ENCODE data around the gene MAPK9.

MAPK9 gene

DNA sequence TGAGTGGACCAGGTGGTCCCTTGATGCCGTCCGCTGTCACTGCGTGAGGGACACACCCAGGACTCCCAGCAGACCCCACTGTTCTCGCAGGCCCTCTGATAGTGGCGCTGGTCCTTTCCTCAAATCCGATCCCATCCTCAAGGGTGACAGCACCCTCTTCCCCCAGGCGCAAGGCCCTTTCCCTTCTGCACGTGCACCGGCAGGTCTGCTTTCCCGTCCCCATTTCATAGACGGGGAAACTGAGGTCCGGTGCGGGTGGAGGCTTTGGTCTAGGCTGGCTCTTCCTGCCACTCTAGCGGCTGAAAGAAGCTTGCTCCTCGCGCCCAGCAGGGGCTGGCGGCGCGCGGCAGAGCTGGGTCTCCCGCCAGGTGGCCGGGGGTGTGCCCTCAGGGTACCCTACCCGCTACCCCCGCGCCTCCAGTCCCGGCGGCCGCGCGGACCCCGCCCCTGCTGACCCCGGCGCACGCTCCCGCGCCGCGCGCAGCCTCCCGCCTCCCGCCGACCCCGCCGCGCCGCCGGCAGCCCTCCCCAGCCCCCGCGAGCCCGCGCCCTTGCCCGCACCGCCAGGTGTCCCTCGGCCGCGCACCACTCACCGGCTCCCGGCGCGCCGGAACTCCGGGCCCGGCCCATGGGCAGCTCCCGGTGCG lies 83.3 kb downstream of the MAPK9 start:
- Histone ChIP-seq H3K27ac (no peak overlapping the region), H3K4me3 (peak overlapping the region; percentile 27 to 43), H3K27me3 (peaks cover 0 to 55% of the 10 kb centered on the region in 2 donors), H3K4me1 (peaks cover 0 to 24% (median 5%) of the 10 kb centered on the region in 4 donors), H3K9me3 (no peaks in the 10 kb centered on the region), H3K36me3 (no peaks in the 10 kb centered on the region)
- intact Hi-C loops (cut with DNase I; ENCODE audit: low total_unique reads), result no loop called here
- no peak for DNase-seq
- TF ChIP-seq, protein P1, sequence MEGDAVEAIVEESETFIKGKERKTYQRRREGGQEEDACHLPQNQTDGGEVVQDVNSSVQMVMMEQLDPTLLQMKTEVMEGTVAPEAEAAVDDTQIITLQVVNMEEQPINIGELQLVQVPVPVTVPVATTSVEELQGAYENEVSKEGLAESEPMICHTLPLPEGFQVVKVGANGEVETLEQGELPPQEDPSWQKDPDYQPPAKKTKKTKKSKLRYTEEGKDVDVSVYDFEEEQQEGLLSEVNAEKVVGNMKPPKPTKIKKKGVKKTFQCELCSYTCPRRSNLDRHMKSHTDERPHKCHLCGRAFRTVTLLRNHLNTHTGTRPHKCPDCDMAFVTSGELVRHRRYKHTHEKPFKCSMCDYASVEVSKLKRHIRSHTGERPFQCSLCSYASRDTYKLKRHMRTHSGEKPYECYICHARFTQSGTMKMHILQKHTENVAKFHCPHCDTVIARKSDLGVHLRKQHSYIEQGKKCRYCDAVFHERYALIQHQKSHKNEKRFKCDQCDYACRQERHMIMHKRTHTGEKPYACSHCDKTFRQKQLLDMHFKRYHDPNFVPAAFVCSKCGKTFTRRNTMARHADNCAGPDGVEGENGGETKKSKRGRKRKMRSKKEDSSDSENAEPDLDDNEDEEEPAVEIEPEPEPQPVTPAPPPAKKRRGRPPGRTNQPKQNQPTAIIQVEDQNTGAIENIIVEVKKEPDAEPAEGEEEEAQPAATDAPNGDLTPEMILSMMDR (IDR thresholded peaks at IDR 0.05), result no peak

DNA sequence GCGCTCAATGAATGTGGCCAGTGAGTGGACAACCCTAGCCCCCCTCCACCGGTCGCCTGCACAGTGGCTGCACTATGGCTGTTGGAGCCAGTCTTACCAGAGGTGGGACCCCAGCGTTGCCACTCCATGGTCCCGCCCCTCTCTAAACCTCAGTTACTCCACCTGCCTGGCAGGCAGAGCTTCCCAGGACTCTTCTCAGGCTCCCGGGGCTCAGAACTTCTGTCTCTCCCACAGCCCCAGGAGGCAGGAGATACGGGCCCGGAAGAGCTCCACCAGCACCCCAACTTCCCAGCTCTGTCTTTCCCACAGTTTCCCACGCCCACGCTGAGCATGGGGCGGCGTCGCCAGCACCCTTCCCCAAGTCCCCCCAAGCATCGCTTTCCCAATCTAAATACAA lies 83.8 kb downstream of the MAPK9 start:
- Histone ChIP-seq H3K9me3 (no peaks in the 10 kb centered on the region), H3K36me3 (no peaks in the 10 kb centered on the region), H3K27ac (no peak overlapping the region), H3K4me1 (peaks cover 0 to 23% (median 5%) of the 10 kb centered on the region in 4 donors), H3K27me3 (peaks cover 0 to 55% of the 10 kb centered on the region in 2 donors), H3K4me3 (no peak overlapping the region)
- DNase-seq, result no peak
- intact Hi-C loops (cut with DNase I; ENCODE audit: low total_unique reads), result no loop called here
- TF ChIP-seq, protein P1 (IDR thresholded peaks at IDR 0.05), result no peak

DNA sequence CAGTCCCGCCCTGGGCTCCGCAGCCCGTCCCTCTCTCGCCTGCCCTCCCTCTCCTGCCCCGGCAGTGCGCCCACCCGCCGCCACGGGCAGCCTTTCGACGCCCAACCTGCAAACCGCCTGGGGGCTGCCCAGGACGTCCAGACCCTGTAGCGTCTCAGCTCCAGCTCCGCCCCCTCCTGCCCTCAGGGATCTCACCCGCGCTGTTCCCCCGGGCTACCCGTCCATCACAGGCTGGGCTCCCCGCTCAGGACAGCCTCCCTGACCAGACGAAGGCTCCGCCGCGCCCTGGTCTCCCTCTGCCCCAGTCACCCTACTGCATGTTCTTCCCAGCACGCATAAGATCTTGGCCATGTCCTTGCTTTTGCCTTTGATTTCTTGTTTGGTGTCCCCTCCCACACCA lies 84.3 kb downstream of the MAPK9 start:
- no peak overlapping the region for H3K4me3 ChIP-seq
- no peak overlapping the region for H3K27ac ChIP-seq
- intact Hi-C loops (cut with DNase I; ENCODE audit: low total_unique reads), result no loop called here

DNA sequence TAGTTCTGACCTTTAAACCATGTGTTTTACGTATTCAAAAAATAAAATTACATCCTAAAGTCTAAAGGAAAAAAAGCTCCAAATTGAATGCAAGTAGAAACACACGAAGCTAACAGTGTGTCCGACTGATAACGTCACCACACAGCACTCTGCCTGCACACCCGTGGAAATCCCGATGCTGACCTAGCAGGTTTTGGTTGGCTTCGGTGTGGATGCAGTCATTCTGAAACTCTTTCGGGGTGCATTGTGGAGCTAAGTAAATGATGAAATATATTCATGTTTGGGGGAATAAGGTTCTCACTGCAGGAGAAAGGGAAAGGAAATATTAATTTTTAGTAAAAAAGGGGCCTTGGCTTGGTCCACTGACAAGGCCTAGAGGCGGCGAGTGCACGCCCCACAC lies 84.9 kb downstream of the MAPK9 start:
- intact Hi-C loops (cut with DNase I; ENCODE audit: low total_unique reads), result no loop called here
- TF ChIP-seq, protein P1 (IDR thresholded peaks at IDR 0.05), result no peak
- no peak overlapping the region for H3K27ac ChIP-seq
- H3K4me1 ChIP-seq, result peaks cover 0 to 16% (median 5%) of the 10 kb centered on the region in 4 donors
- H3K36me3 ChIP-seq, result no peaks in the 10 kb centered on the region
- no peaks in the 10 kb centered on the region for H3K9me3 ChIP-seq
- H3K4me3 ChIP-seq, result no peak overlapping the region
- H3K27me3 ChIP-seq, result peaks cover 0 to 46% of the 10 kb centered on the region in 2 donors
- no peak for DNase-seq

More for the DNA sequence above, 84.3 kb downstream of the MAPK9 start:
- H3K4me1 ChIP-seq, result peaks cover 0 to 19% (median 5%) of the 10 kb centered on the region in 4 donors
- no peak for DNase-seq
- TF ChIP-seq, protein P1 (IDR thresholded peaks at IDR 0.05), result no peak
- H3K36me3 ChIP-seq, result no peaks in the 10 kb centered on the region
- H3K27me3 ChIP-seq, result peaks cover 0 to 52% of the 10 kb centered on the region in 2 donors
- H3K9me3 ChIP-seq, result no peaks in the 10 kb centered on the region

DNA sequence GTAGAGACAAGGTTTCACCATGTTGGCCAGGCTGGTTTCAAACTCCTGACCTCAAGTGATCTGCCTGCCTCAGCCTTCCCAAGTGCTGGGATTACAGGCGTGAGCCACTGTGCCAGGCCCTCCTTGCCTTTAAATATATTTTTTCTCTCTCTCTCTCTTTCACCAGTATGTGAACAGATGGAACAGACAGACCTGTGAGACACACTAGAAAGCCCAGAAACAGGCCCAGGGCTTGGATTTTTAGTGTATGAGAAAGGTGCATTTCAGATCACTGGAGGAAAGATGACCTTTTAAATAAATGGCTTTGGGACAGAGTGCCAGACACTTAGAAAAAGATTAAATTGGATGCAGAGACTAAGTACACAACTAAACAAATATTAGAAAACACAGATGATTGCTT lies 86.0 kb downstream of the MAPK9 start:
- DNase-seq, result no peak
- peaks cover 0 to 35% of the 10 kb centered on the region in 2 donors for H3K27me3 ChIP-seq
- TF ChIP-seq, protein P1 (IDR thresholded peaks at IDR 0.05), result no peak
- H3K27ac ChIP-seq, result no peak overlapping the region
- H3K4me1 ChIP-seq, result peaks cover 0 to 16% (median 5%) of the 10 kb centered on the region in 4 donors
- no peaks in the 10 kb centered on the region for H3K36me3 ChIP-seq
- H3K4me3 ChIP-seq, result no peak overlapping the region
- intact Hi-C loops (cut with DNase I; ENCODE audit: low total_unique reads), result no loop called here
- H3K9me3 ChIP-seq, result no peaks in the 10 kb centered on the region

Measured in tibial artery (tissue), 4 donors.